Caco-2 (cell line): ENCODE results near the gene PBX1. TPM values are rescaled to one million over a fixed set of nuclear protein-coding genes. Genes with fewer than 3 reads are reported as not detected.

ENCODE experiments used
- BruUV-seq: library from RNA; stranded (reverse); fragments of 400-500 nt; replicated peaks from 2 replicates; lab custom pipeline; 2021; lab: Mats Ljungman, UMichigan
- CTCF ChIA-PET: fragments of 300-600 bp; sonication (Branson Sonifier 250); formaldehyde crosslinking; loops from one replicate; lab custom pipeline; 2022; ENCODE audit warnings: antibody characterized with exemption; lab: Charles Lee
- POLR2A ChIA-PET: fragments of 300-600 bp; sonication (Branson Sonifier 250); formaldehyde crosslinking; loops from one replicate; lab custom pipeline; 2022; ENCODE audit warnings: antibody characterized with exemption; lab: Charles Lee
- DNase-seq, 2 experiments: peaks; one replicate each; pipeline versions ENCODE4 v3.0.0 to v3.0.0-alpha.2; 2020 to 2022
- H3K27me3 ChIP-seq: replicated peaks from 2 replicates; pipeline ENCODE4 v1.6.0; 2011; ENCODE audit warnings: low read length; ENCODE audit not compliant: control insufficient read depth, insufficient read depth
- H3K36me3 ChIP-seq: 2 replicates; pipeline ENCODE4 v1.5.1; 2011; ENCODE audit warnings: low read length; ENCODE audit not compliant: control insufficient read depth, insufficient read depth
- H3K4me1 ChIP-seq: fragments of 250-450 bp; sonication (Bioruptor Pico); 2 replicates; pipeline ENCODE4 v1.5.1; 2020; ENCODE audit warnings: mild to moderate bottlenecking
- H3K4me3 ChIP-seq: 2 replicates; pipeline ENCODE4 v1.5.1; 2011; ENCODE audit warnings: low read depth, mild to moderate bottlenecking, control low read depth, low read length
- H3K9me3 ChIP-seq: fragments of 250-450 bp; sonication (Bioruptor Pico); 2 replicates; pipeline ENCODE4 v1.5.1; 2020; ENCODE audit warnings: mild to moderate bottlenecking, moderate library complexity
- H3K27ac Mint-ChIP-seq: one replicate; pipeline ENCODE4 v1.8.0; 2022; ENCODE audit warnings: mixed read lengths; ENCODE audit not compliant: unreplicated experiment
- H3K27me3 Mint-ChIP-seq: one replicate; pipeline ENCODE4 v1.8.0; 2022; ENCODE audit warnings: mixed read lengths; ENCODE audit not compliant: insufficient read depth, unreplicated experiment
- H3K36me3 Mint-ChIP-seq: one replicate; pipeline ENCODE4 v1.8.0; 2022; ENCODE audit warnings: mild to moderate bottlenecking, mixed read lengths; ENCODE audit not compliant: insufficient read depth, unreplicated experiment
- H3K4me1 Mint-ChIP-seq: one replicate; pipeline ENCODE4 v1.8.0; 2022; ENCODE audit warnings: low read depth, mixed read lengths; ENCODE audit not compliant: unreplicated experiment
- H3K4me3 Mint-ChIP-seq: one replicate; pipeline ENCODE4 v1.8.0; 2022; ENCODE audit warnings: mild to moderate bottlenecking, moderate library complexity, mixed read lengths; ENCODE audit not compliant: unreplicated experiment
- H3K9me3 Mint-ChIP-seq: one replicate; pipeline ENCODE4 v1.8.0; 2022; ENCODE audit warnings: mixed read lengths; ENCODE audit not compliant: unreplicated experiment
- CTCF ChIP-seq, 2 experiments: fragments of 200-600 bp in 1 of 2; IDR thresholded peaks; 1 replicate in 1 of 2; 2 replicates in 1 of 2; pipeline versions ENCODE4 v1.5.1 to v1.8.0; 2011 to 2022; ENCODE audit warnings: antibody characterized with exemption in 1 of 2, control low read depth in 1 of 2, inconsistent platforms in 1 of 2, low read depth in 1 of 2, low read length in 1 of 2, mild to moderate bottlenecking in 1 of 2, moderate library complexity in 1 of 2; ENCODE audit not compliant: insufficient read depth in 1 of 2, severe bottlenecking in 1 of 2, unreplicated experiment in 1 of 2
- intact Hi-C: fragments of 100-400 bp; cut with micrococcal nuclease; formaldehyde crosslinking; loops from one replicate; pipeline ENCODE4 v1.10.0; 2022; ENCODE audit not compliant: unreplicated experiment
- total RNA-seq: library from RNA; stranded (reverse); gene quantifications from 2 replicates; pipeline ENCODE4 v1.2.3, GENCODE V29; 2022

PBX1 gene
- total RNA-seq, 1 experiment from 2014 or later: 103 TPM

GRCh38 chr1:164581762-164582161, 22.8 kb downstream of the PBX1 start:
- DNase-seq: no peak
- Histone ChIP-seq H3K27me3 (no peaks in the 10 kb centered on the region), H3K36me3 (peaks cover 2% of the 10 kb centered on the region; the same call in 1 of the 2 replicates), H3K9me3 (no peaks in the 10 kb centered on the region), H3K4me3 (no peak overlapping the region), H3K4me1 (peaks cover 24% of the 10 kb centered on the region)
- BruUV-seq: no TSS peak
- Mint-ChIP-seq H3K27ac (no peak overlapping the region), H3K27me3 (no peaks in the 10 kb centered on the region), H3K36me3 (peaks cover 32% of the 10 kb centered on the region), H3K9me3 (no peaks in the 10 kb centered on the region), H3K4me3 (no peak overlapping the region), H3K4me1 (peaks cover 47% of the 10 kb centered on the region)
- POLR2A ChIA-PET: no interaction called here
- CTCF ChIA-PET: no interaction called here
- intact Hi-C loops: no loop called here
- no peak for TF ChIP-seq CTCF (IDR thresholded peaks at IDR 0.05; ENCODE audit: insufficient read depth in 1 of 2, low read depth in 1 of 2, low read length in 1 of 2, severe bottlenecking in 1 of 2, unreplicated experiment in 1 of 2)

- no peak for DNase-seq
- H3K27me3 Mint-ChIP-seq: no peaks in the 10 kb centered on the region
- CTCF ChIA-PET: no interaction called here
- intact Hi-C loops: no loop called here
- H3K9me3 ChIP-seq: no peaks in the 10 kb centered on the region
- no peak overlapping the region for H3K27ac Mint-ChIP-seq
- H3K4me3 Mint-ChIP-seq: no peak overlapping the region
- no peak overlapping the region for H3K4me3 ChIP-seq
- H3K4me1 ChIP-seq: peaks cover 24% of the 10 kb centered on the region
- peaks cover 2% of the 10 kb centered on the region; the same call in 1 of the 2 replicates for H3K36me3 ChIP-seq
- POLR2A ChIA-PET: no interaction called here
- H3K9me3 Mint-ChIP-seq: no peaks in the 10 kb centered on the region
- no peaks in the 10 kb centered on the region for H3K27me3 ChIP-seq
- H3K36me3 Mint-ChIP-seq: peaks cover 41% of the 10 kb centered on the region
- peaks cover 51% of the 10 kb centered on the region for H3K4me1 Mint-ChIP-seq
- TF ChIP-seq CTCF (IDR thresholded peaks at IDR 0.05; ENCODE audit: insufficient read depth in 1 of 2, low read depth in 1 of 2, low read length in 1 of 2, severe bottlenecking in 1 of 2, unreplicated experiment in 1 of 2): no peak
- BruUV-seq: no TSS peak
Measured at GRCh38 chr1:164583196-164583595, 24.2 kb downstream of the PBX1 start.

GRCh38 chr1:164583835-164584539, 25.0 kb downstream of the PBX1 start:
- POLR2A ChIA-PET: no interaction called here
- no peak overlapping the region for H3K4me3 Mint-ChIP-seq
- peaks cover 42% of the 10 kb centered on the region for H3K36me3 Mint-ChIP-seq

More at GRCh38 chr1:164583835-164584539, 25.0 kb downstream of the PBX1 start:
- peaks cover 2% of the 10 kb centered on the region; the same call in 1 of the 2 replicates for H3K36me3 ChIP-seq
- no peak for DNase-seq
- BruUV-seq: no TSS peak
- H3K27me3 ChIP-seq: no peaks in the 10 kb centered on the region
- H3K9me3 ChIP-seq: no peaks in the 10 kb centered on the region
- Mint-ChIP-seq H3K4me1 (peaks cover 47% of the 10 kb centered on the region), H3K27me3 (no peaks in the 10 kb centered on the region), H3K27ac (no peak overlapping the region), H3K9me3 (no peaks in the 10 kb centered on the region)
- CTCF ChIA-PET: no interaction called here
- peaks cover 17% of the 10 kb centered on the region for H3K4me1 ChIP-seq
- TF ChIP-seq CTCF (IDR thresholded peaks at IDR 0.05; ENCODE audit: insufficient read depth in 1 of 2, low read depth in 1 of 2, low read length in 1 of 2, severe bottlenecking in 1 of 2, unreplicated experiment in 1 of 2): no peak
- no peak overlapping the region for H3K4me3 ChIP-seq
- intact Hi-C loops: no loop called here
